Central memory CD8-positive, alpha-beta T cell (primary cell): Measurements from ENCODE around the gene SAXO1.

ENCODE experiments used
- ATAC-seq: fragments of 150-1000 bp; cut with Tn5 transposase; replicated peaks from 2 replicates; pipeline ENCODE4 v1.10.0; 2022; ENCODE audit warnings: mild to moderate bottlenecking, moderate FRiP score, moderate number of reproducible peaks; ENCODE audit not compliant: poor library complexity, severe bottlenecking; ENCODE audit errors: extremely low read depth
- DNase-seq, 2 donors: peaks; one replicate each; pipeline ENCODE4 v3.0.0; 2021; ENCODE audit warnings: low spot score in 2 of 2
- H3K27ac Mint-ChIP-seq: one replicate; pipeline ENCODE4 v1.8.0; 2022; ENCODE audit warnings: low read depth, mild to moderate bottlenecking, moderate library complexity, mixed read lengths
- H3K27me3 Mint-ChIP-seq: one replicate; pipeline ENCODE4 v1.8.0; 2022; ENCODE audit warnings: mixed read lengths
- H3K36me3 Mint-ChIP-seq: one replicate; pipeline ENCODE4 v1.8.0; 2022; ENCODE audit warnings: mild to moderate bottlenecking, moderate library complexity, mixed read lengths; ENCODE audit not compliant: insufficient read depth
- H3K4me1 Mint-ChIP-seq: one replicate; pipeline ENCODE4 v1.8.0; 2022; ENCODE audit warnings: mixed read lengths
- H3K4me3 Mint-ChIP-seq: one replicate; pipeline ENCODE4 v1.8.0; 2022; ENCODE audit warnings: mild to moderate bottlenecking, moderate library complexity, mixed read lengths
- H3K9me3 Mint-ChIP-seq: one replicate; pipeline ENCODE4 v1.8.0; 2022; ENCODE audit warnings: mixed read lengths

SAXO1 gene

DNA sequence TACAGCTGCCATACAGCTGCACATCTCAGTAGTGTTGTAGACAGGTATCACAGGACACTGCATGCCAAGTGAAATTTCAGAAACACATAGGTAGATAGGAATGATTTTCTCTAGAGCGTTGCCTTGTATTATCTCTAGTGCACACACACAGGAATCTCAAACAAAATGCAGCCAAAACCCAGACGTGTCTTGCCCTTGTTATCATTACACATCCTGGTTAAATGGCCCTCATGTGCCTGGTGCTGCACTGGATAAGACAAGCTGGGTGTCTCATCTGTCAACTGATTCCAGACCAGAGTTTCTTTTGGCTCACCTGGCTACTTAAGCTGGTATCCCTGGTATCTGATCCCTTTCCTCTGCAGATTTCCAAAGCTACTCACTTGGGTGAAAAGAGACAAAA lies 59.7 kb downstream of the SAXO1 start:
- peaks cover 83% of the 10 kb centered on the region for H3K27me3 Mint-ChIP-seq
- H3K4me1 Mint-ChIP-seq = peaks cover 5% of the 10 kb centered on the region
- H3K36me3 Mint-ChIP-seq = peaks cover 2% of the 10 kb centered on the region
- no peaks in the 10 kb centered on the region for H3K9me3 Mint-ChIP-seq
- ATAC-seq = no peak
- no peak overlapping the region for H3K4me3 Mint-ChIP-seq
- H3K27ac Mint-ChIP-seq = no peak overlapping the region
- DNase-seq = no peak

DNA sequence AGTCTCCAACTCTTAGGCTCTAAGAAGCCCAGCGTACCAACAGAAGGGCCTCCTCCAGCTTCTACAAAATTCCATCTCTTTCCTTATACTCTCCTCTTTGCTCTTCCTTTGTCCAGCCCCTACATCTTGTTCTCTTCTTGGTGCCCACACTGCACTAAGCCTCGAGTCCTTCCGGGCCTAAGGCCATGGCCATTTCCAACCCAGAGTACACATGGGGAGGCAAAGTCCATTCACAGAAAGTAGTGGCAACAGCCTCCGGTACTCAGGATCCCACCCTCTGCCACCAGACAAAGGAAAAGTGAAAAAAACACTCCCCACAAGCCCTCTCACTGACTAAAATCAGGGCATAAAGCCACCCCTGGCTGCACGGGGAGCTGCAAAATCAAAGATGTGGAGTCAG lies 60.3 kb downstream of the SAXO1 start:
- DNase-seq = no peak
- ATAC-seq = no peak
- H3K27me3 Mint-ChIP-seq = peaks cover 83% of the 10 kb centered on the region
- H3K36me3 Mint-ChIP-seq = peaks cover 2% of the 10 kb centered on the region
- no peak overlapping the region for H3K27ac Mint-ChIP-seq
- no peaks in the 10 kb centered on the region for H3K9me3 Mint-ChIP-seq
- no peak overlapping the region for H3K4me3 Mint-ChIP-seq
- peaks cover 5% of the 10 kb centered on the region for H3K4me1 Mint-ChIP-seq

DNA sequence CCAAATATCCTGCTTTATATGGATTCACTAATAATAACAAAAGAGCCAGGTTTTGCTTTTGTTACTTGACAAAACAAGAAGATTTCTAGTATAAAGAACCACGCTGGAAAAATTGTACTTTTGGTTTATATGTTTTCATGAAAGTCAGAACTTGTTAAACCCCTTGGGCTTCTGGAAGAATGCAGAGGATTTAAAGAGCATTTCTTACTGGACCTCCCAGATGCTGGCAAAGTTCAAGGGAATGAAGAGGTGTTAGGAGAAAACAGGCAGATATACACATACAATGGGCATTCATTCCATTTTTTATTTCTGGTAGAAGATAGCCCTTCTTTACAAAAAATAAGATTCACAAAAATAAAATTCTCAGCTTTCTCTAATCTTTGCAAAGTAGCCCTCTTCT lies 61.1 kb downstream of the SAXO1 start:
- ATAC-seq (no peak), DNase-seq (no peak)
- Mint-ChIP-seq H3K36me3 (peaks cover 2% of the 10 kb centered on the region), H3K27me3 (peaks cover 79% of the 10 kb centered on the region), H3K4me3 (no peak overlapping the region), H3K4me1 (peaks cover 4% of the 10 kb centered on the region), H3K9me3 (no peaks in the 10 kb centered on the region), H3K27ac (no peak overlapping the region)

DNA sequence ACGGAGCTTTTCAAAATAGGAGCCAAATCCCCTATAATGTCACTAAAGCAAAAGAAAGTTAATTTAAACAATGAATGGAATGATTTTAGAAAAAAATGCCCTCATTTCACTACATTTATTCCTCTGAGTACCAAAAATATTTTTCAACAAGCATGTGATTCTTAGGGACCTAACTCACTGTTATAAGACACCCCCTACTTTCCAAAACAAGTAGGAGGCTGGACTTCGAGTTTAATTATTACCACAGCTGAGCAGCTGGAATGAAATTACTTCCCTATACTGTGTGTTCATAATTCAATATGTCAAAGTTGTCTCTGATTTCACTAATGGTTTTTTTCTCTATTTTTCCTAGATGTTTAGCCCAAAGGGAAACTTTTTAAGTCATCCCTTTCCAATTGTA lies 61.6 kb downstream of the SAXO1 start:
- no peak for DNase-seq
- H3K4me1 Mint-ChIP-seq = no peaks in the 10 kb centered on the region
- H3K27ac Mint-ChIP-seq = no peak overlapping the region
- H3K27me3 Mint-ChIP-seq = peaks cover 79% of the 10 kb centered on the region
- H3K9me3 Mint-ChIP-seq = no peaks in the 10 kb centered on the region
- H3K4me3 Mint-ChIP-seq = no peak overlapping the region
- H3K36me3 Mint-ChIP-seq = peaks cover 2% of the 10 kb centered on the region
- ATAC-seq = no peak

DNA sequence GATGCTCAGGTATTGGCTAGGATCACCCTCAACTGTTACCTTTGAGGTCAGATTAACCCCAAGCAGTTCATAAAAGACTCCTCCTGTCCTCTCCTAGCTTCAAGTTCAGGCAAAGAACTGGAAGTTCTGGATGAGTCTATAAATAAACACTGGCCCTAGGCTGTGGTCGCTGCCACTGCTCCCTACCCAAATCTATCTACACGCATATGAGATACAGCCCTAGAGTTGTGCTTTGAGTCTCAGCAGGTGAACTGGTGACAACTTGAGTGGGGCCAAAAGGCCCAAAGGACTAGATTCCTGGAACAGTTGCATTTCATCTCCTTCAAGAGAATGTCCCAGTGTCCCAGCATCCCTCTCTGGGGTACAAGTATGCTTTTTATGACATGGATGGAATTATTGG lies 62.6 kb downstream of the SAXO1 start:
- Mint-ChIP-seq H3K4me1 (no peaks in the 10 kb centered on the region), H3K36me3 (peaks cover 2% of the 10 kb centered on the region)

DNA sequence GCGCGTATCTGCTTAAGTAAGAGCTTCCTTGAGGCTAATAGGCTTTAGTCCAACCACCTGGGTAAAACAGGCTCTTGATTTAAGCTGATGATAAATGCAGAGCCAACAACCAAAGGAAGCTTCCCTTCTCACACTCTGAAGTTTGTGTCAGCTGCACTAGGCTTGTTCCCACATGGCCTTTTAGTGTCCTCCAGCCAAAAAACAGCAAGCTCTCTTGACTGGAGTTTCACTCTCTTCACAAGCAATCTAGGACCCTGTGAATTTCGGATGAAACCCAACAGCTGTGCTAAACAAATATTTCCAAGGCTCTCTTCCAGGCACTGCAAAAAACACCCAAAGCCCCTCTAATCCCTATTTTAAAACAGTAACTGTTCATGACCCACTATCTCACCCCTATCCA lies 63.9 kb downstream of the SAXO1 start:
- Mint-ChIP-seq H3K27ac (no peak overlapping the region), H3K9me3 (peaks cover 11% of the 10 kb centered on the region), H3K4me1 (no peaks in the 10 kb centered on the region), H3K4me3 (no peak overlapping the region), H3K27me3 (peaks cover 73% of the 10 kb centered on the region), H3K36me3 (peaks cover 4% of the 10 kb centered on the region)
- ATAC-seq = no peak
- DNase-seq = no peak

More for the DNA sequence above, 62.6 kb downstream of the SAXO1 start:
- no peak overlapping the region for H3K4me3 Mint-ChIP-seq
- H3K9me3 Mint-ChIP-seq = peaks cover 3% of the 10 kb centered on the region
- DNase-seq (no peak), ATAC-seq (no peak)
- no peak overlapping the region for H3K27ac Mint-ChIP-seq
- H3K27me3 Mint-ChIP-seq = peaks cover 80% of the 10 kb centered on the region

DNA sequence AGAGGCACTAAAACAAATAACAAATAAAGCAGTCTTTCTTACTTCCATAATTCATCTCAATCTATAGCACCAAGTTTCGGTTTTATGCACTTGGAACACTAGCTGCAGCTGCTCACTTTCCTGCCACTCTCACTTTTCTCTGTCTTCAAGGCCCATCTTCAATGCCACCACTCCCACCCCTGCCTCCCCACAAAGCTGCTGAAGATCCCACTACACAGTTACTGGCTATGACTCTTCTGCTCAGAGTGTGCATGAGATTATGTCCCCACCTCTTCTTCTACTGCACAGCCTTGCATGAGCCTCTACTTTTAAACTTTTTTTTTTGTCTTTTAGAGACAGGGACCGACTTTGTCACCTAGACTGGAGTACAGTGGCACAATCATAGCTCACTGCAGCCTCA lies 77.4 kb downstream of the SAXO1 start:
- Mint-ChIP-seq H3K9me3 (no peaks in the 10 kb centered on the region), H3K4me1 (peaks cover 4% of the 10 kb centered on the region), H3K36me3 (no peaks in the 10 kb centered on the region), H3K27me3 (peaks cover 29% of the 10 kb centered on the region), H3K27ac (no peak overlapping the region), H3K4me3 (no peak overlapping the region)
- ATAC-seq (no peak), DNase-seq (no peak)

DNA sequence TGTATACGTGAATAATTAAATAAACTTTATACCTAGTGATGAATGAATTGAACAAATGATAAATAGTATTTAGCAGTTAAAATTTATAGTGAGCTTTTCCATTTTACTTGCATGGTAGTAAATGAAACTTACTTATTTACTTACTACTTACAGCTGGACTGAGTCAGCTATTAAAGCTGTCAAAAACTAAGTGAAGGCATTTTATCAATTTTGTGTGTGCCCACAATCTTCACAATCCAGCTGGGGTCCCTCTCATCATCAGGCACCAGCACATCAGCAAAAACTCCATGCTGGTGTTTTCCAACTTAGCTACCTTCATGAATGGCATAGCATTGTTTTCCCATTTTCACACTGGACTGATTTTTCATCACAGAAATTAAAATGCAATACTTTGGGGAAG lies 81.1 kb downstream of the SAXO1 start:
- H3K4me3 Mint-ChIP-seq = no peak overlapping the region
- ATAC-seq = no peak
- DNase-seq = no peak
- peaks cover 5% of the 10 kb centered on the region for H3K27me3 Mint-ChIP-seq
- H3K27ac Mint-ChIP-seq = no peak overlapping the region
- H3K4me1 Mint-ChIP-seq = peaks cover 4% of the 10 kb centered on the region
- no peaks in the 10 kb centered on the region for H3K36me3 Mint-ChIP-seq
- no peaks in the 10 kb centered on the region for H3K9me3 Mint-ChIP-seq

DNA sequence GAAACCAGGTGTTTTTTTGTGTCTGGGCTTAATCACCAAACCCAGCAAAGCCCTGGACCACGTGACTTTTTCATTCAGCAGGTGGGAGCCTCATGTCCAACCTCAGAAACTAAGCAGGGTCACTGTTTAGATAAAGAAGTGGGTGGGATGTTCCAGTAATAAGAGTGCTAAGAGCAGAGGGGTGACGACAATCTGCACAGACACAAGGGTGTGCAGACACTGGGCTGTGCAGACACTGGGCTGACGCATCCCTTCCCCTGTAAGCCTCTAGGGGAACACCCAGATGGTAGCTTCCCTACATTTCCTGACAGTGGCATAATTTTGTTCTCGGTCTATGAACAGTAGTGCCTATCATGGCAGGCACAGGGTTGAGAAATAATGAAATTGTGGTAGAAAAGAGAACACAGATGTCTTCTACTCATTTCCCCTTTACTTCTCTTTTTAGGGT lies 85.1 kb downstream of the SAXO1 start:
- no peak for ATAC-seq

DNA sequence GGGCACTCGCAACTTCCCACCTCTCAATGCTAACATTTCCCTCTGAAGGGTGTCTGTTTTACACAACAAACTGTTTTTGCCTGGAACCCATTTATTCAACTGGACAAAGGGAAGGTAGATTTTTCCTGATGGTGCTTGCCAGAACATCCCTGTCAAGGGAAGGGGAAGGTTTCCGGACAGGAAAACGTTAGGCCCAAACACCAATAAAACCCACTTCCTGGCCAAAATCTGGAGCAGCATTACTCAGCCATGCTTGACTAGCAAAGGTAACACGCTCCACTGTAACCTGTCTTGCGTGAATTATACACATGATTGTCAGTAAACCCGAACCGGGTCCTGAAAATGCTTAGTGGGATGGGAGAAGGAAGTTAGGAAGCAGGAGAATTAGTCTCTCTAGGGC lies 90.2 kb downstream of the SAXO1 start:
- H3K4me1 Mint-ChIP-seq = no peaks in the 10 kb centered on the region
- DNase-seq (no peak), ATAC-seq (no peak)
- no peaks in the 10 kb centered on the region for H3K9me3 Mint-ChIP-seq
- H3K36me3 Mint-ChIP-seq = no peaks in the 10 kb centered on the region
- no peak overlapping the region for H3K27ac Mint-ChIP-seq
- H3K4me3 Mint-ChIP-seq = no peak overlapping the region
- H3K27me3 Mint-ChIP-seq = peaks cover 25% of the 10 kb centered on the region

More for the DNA sequence above, 85.1 kb downstream of the SAXO1 start:
- peaks cover 10% of the 10 kb centered on the region for H3K27me3 Mint-ChIP-seq
- no peak overlapping the region for H3K27ac Mint-ChIP-seq
- DNase-seq = no peak
- H3K9me3 Mint-ChIP-seq = no peaks in the 10 kb centered on the region
- no peaks in the 10 kb centered on the region for H3K36me3 Mint-ChIP-seq
- no peak overlapping the region for H3K4me3 Mint-ChIP-seq
- no peaks in the 10 kb centered on the region for H3K4me1 Mint-ChIP-seq

DNA sequence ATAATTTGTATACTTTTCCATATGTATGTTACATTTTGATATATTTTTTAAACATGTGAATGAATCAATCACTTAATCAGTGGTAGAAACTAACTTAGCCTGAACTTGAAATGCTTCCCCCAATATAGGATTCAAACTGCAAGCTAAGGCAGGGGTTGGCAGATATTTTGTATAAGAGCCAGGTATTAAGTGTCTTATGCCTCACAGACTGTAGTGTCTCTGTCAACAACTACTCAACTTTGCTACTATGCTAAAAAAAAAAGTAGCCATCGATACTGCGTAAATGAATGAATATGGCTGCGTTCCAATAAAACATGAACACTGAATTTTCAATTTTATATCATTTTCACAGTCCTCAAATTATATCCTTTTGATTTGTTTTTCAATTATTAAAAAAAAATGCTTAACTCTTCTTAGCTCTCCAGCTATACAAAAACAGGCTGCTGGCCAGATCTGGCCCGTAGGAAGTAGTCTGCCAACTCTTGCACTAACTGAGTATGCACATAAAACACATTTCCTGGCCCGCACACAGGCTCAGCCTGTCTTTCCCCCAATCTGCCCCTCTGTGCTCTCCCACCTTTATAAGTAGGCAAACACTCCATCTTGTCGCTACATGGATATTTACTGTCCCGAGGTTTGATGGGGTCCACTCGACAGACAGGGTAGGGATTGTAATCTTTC lies 91.8 kb downstream of the SAXO1 start:
- H3K9me3 Mint-ChIP-seq = no peaks in the 10 kb centered on the region
- ATAC-seq (no peak), DNase-seq (no peak)
- peaks cover 35% of the 10 kb centered on the region for H3K27me3 Mint-ChIP-seq
- H3K27ac Mint-ChIP-seq = no peak overlapping the region
- H3K4me3 Mint-ChIP-seq = no peak overlapping the region
- H3K4me1 Mint-ChIP-seq = no peaks in the 10 kb centered on the region
- H3K36me3 Mint-ChIP-seq = no peaks in the 10 kb centered on the region

DNA sequence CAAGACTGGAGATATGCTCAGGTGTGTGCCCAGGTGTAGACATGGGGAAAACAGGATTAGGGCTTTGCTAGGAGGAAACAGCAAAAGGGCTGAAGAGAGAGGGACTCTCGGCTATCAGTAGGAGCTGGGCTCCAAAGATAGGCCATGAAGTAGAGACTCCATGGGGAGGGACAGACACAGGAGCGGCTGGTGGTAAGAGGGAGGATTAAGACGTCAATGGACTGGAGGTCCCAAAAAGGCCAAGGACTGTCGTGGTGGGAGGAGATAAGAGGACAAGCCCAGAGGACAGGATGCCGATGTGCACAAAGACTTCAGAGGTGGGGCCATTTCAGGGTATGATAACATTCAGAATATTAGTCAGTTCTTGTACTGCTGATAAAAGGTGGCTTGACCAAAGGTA lies 93.1 kb downstream of the SAXO1 start:
- DNase-seq (no peak), ATAC-seq (no peak)
- H3K36me3 Mint-ChIP-seq = no peaks in the 10 kb centered on the region
- no peak overlapping the region for H3K4me3 Mint-ChIP-seq
- H3K27ac Mint-ChIP-seq = no peak overlapping the region
- H3K4me1 Mint-ChIP-seq = no peaks in the 10 kb centered on the region
- H3K9me3 Mint-ChIP-seq = no peaks in the 10 kb centered on the region
- peaks cover 40% of the 10 kb centered on the region for H3K27me3 Mint-ChIP-seq

DNA sequence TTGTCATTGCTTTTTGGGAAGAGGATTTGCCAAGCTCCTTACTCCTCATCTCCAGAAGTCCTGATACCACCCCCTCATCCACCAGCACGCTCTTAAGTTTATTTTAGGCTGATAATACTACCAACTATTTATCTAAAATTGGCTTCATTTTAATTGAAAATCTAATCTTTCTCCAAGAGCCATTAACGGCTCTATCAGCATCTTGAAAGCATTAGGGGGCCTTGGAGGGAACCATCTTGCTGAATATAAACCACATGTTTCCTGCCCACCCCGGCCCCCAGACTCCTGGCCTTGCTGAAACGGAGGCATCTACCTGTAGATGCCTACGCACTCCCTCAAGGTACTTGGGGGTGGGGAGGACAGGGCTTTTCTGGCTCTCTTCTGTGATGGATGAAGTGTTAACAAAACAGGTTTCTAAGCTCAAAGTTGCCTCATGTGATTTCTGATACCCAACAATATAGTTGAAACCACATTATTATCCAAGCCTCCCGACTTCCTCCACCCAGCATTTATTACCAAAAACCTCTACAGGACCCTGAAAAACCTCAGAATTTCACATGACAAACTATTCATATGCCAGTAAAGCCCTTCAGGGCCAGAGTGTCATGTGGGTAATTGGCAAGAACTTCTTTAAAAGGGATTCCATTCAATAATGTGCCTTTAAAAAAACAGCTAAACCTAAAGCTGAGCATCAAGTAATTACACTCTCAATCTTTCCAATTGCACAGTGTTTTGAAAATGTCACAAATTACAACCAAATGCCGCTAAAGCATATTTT lies 96.7 kb downstream of the SAXO1 start:
- ATAC-seq (no peak), DNase-seq (no peak)
- Mint-ChIP-seq H3K36me3 (no peaks in the 10 kb centered on the region), H3K27ac (no peak overlapping the region), H3K4me1 (no peaks in the 10 kb centered on the region), H3K9me3 (peaks cover 6% of the 10 kb centered on the region), H3K27me3 (peaks cover 33% of the 10 kb centered on the region), H3K4me3 (no peak overlapping the region)
